Neural progenitor cell (in vitro differentiated cells): ENCODE results near the gene SCAMP2.

Experiments
- EZH2phosphoT487 ChIP-seq: fragments of 200-600 bp; sonication (generic); IDR thresholded peaks from 2 replicates; pipeline ENCODE4 v1.6.1; 2017; ENCODE audit warnings: antibody characterized with exemption
- TF ChIP-seq, protein P1 (sequence below): fragments of 200-600 bp; sonication (generic); IDR thresholded peaks from 2 replicates; pipeline ENCODE4 v1.5.1; 2017; ENCODE audit warnings: antibody characterized with exemption, mild to moderate bottlenecking

DNA sequence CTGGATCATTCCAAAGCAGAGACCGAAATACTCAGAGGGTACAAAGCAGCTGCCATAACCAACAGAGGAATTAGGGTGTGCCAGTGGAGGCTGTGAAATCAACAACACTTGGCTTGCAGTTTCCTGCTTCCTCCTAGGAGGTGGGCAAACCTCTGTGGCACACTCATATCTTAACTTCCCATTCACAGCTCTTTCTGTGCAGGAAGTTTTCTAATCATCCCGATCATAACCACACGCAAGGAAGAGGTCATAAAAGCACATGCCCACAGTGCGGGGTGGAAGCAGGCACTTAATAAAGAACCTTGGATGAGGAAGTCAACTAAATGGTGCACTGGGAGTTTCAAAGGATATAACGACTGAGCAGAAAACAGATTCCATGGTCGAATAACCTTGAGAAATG, 5.1 kb downstream of the SCAMP2 start:
- TF ChIP-seq, protein P1, sequence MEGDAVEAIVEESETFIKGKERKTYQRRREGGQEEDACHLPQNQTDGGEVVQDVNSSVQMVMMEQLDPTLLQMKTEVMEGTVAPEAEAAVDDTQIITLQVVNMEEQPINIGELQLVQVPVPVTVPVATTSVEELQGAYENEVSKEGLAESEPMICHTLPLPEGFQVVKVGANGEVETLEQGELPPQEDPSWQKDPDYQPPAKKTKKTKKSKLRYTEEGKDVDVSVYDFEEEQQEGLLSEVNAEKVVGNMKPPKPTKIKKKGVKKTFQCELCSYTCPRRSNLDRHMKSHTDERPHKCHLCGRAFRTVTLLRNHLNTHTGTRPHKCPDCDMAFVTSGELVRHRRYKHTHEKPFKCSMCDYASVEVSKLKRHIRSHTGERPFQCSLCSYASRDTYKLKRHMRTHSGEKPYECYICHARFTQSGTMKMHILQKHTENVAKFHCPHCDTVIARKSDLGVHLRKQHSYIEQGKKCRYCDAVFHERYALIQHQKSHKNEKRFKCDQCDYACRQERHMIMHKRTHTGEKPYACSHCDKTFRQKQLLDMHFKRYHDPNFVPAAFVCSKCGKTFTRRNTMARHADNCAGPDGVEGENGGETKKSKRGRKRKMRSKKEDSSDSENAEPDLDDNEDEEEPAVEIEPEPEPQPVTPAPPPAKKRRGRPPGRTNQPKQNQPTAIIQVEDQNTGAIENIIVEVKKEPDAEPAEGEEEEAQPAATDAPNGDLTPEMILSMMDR, result no peak
- no peak for TF ChIP-seq EZH2phosphoT487
